Smooth muscle cell (in vitro differentiated cells): ENCODE results near the gene ATL3. TPM values are rescaled to one million over a fixed set of nuclear protein-coding genes. Genes with fewer than 3 reads are reported as not detected.
"Not testable (repeated sequence)": the region's sequence is repeated elsewhere in the genome, so short reads cannot be mapped to it uniquely, and the experiment has no call there.

Experiments used
- DNase-seq: peaks from one replicate; lab custom pipeline; 2025; ENCODE audit not compliant: unreplicated experiment; lab: John Stamatoyannopoulos, UW
- H2AFZ ChIP-seq: fragments of 200-600 bp; sonication (generic); 2 replicates; pipeline ENCODE4 v1.6.0; 2016; ENCODE audit warnings: antibody characterized with exemption, low read depth, mild to moderate bottlenecking
- H3F3A ChIP-seq: fragments of 200-600 bp; sonication (generic); 2 replicates; pipeline ENCODE4 v1.6.0; 2017; ENCODE audit warnings: antibody characterized with exemption, low read depth
- H3K27ac ChIP-seq: fragments of 200-600 bp; sonication (generic); 2 replicates; pipeline ENCODE4 v1.5.1; 2016; ENCODE audit warnings: low read depth, mild to moderate bottlenecking
- H3K27me3 ChIP-seq: fragments of 200-600 bp; sonication (generic); 2 replicates; pipeline ENCODE4 v1.6.1; 2016; ENCODE audit warnings: low read depth, mild to moderate bottlenecking
- H3K36me3 ChIP-seq: fragments of 200-600 bp; sonication (generic); 2 replicates; pipeline ENCODE4 v1.5.1; 2016; ENCODE audit warnings: low read depth
- H3K4me1 ChIP-seq: fragments of 200-600 bp; sonication (generic); 2 replicates; pipeline ENCODE4 v1.5.1; 2016; ENCODE audit warnings: low read depth
- H3K4me2 ChIP-seq: fragments of 200-600 bp; sonication (generic); 2 replicates; pipeline ENCODE4 v1.6.0; 2016; ENCODE audit warnings: mild to moderate bottlenecking
- H3K4me3 ChIP-seq: fragments of 200-600 bp; sonication (generic); 2 replicates; pipeline ENCODE4 v1.5.1; 2016; ENCODE audit warnings: mild to moderate bottlenecking
- H3K79me2 ChIP-seq: fragments of 200-600 bp; sonication (generic); 2 replicates; pipeline ENCODE4 v1.6.0; 2016; ENCODE audit warnings: low read depth, mild to moderate bottlenecking
- H3K9ac ChIP-seq: fragments of 200-600 bp; sonication (generic); 2 replicates; pipeline ENCODE4 v1.6.0; 2016; ENCODE audit warnings: low read depth
- H3K9me3 ChIP-seq: fragments of 200-600 bp; sonication (generic); replicated peaks from 2 replicates; pipeline ENCODE4 v1.5.1; 2016; ENCODE audit warnings: low read depth
- H4K20me1 ChIP-seq: fragments of 200-600 bp; sonication (generic); 2 replicates; pipeline ENCODE4 v1.6.0; 2016; ENCODE audit warnings: low read depth
- CTCF ChIP-seq: fragments of 200-600 bp; sonication (generic); IDR thresholded peaks from 2 replicates; pipeline ENCODE4 v1.5.1; 2017; ENCODE audit warnings: borderline replicate concordance, mild to moderate bottlenecking, antibody characterized with exemption; ENCODE audit not compliant: insufficient read depth, poor library complexity, severe bottlenecking
- WGBS: methylation state at CpG from one replicate; pipeline ENCODE4 v1.1.7; 2016; ENCODE audit warnings: low lambda C conversion rate; 5-methylcytosine and 5-hydroxymethylcytosine counted together
- polyA plus RNA-seq: library from polyadenylated mRNA; unstranded; fragments of >200 nt; fragmentation: Nextera tagmentation; extraction: Ambion mirVana; gene quantifications from 2 replicates; pipeline ENCODE4 v1.2.1, GENCODE V29; 2016
- total RNA-seq: library from RNA; depleted of rRNA; stranded (reverse); fragments of >200 nt; gene quantifications from 2 replicates; pipeline ENCODE4 v1.2.3, GENCODE V29; 2014

The ATL3 gene
- total and polyA plus RNA-seq, 2 experiments from 2014 or later = 13.0 to 32.5 TPM

- no peak for DNase-seq
- peaks cover 4% of the 10 kb centered on the region for H4K20me1 ChIP-seq
- no peaks in the 10 kb centered on the region for H3K4me1 ChIP-seq
- H3F3A ChIP-seq = peaks cover 4% of the 10 kb centered on the region
- TF ChIP-seq CTCF = no peak
- H3K36me3 ChIP-seq = peaks cover 13% of the 10 kb centered on the region
- H3K9me3 ChIP-seq = no peaks in the 10 kb centered on the region
- WGBS = 97% methylated on average over 3 of the region's 3 CpGs
- no peaks in the 10 kb centered on the region for H3K79me2 ChIP-seq
- no peak overlapping the region for H3K27ac ChIP-seq
- H3K9ac ChIP-seq = no peak overlapping the region
- H3K4me2 ChIP-seq = no peak overlapping the region
- no peak overlapping the region for H3K4me3 ChIP-seq
- no peaks in the 10 kb centered on the region for H3K27me3 ChIP-seq
- no peak overlapping the region for H2AFZ ChIP-seq
Measured at GRCh38 chr11:63643205-63643604, 28.0 kb downstream of the ATL3 start.

- no peaks in the 10 kb centered on the region for H3K4me1 ChIP-seq
- no peak overlapping the region for H3K9ac ChIP-seq
- DNase-seq = no peak
- no peaks in the 10 kb centered on the region for H3K79me2 ChIP-seq
- H3K27me3 ChIP-seq = no peaks in the 10 kb centered on the region
- peaks cover 13% of the 10 kb centered on the region for H3K36me3 ChIP-seq
- peaks cover 4% of the 10 kb centered on the region for H3F3A ChIP-seq
- H3K9me3 ChIP-seq = no peaks in the 10 kb centered on the region
- no peak overlapping the region for H2AFZ ChIP-seq
- no peak overlapping the region for H3K4me2 ChIP-seq
- no peak overlapping the region for H3K4me3 ChIP-seq
- H4K20me1 ChIP-seq = peaks cover 4% of the 10 kb centered on the region
- H3K27ac ChIP-seq = no peak overlapping the region
- TF ChIP-seq CTCF = no peak
Measured at GRCh38 chr11:63641727-63642126, 29.4 kb downstream of the ATL3 start.

GRCh38 chr11:63639199-63639832 is 31.9 kb downstream of the ATL3 start:
- no peak overlapping the region for H3K4me3 ChIP-seq
- H3K27ac ChIP-seq = no peak overlapping the region
- H3K36me3 ChIP-seq = peaks cover 13% of the 10 kb centered on the region
- H3F3A ChIP-seq = peaks cover 4% of the 10 kb centered on the region
- no peaks in the 10 kb centered on the region for H3K27me3 ChIP-seq
- H2AFZ ChIP-seq = no peak overlapping the region
- 81% methylated on average over 3 of the region's 3 CpGs for WGBS
- no peak for DNase-seq
- H3K4me1 ChIP-seq = no peaks in the 10 kb centered on the region
- H3K4me2 ChIP-seq = no peak overlapping the region
- H4K20me1 ChIP-seq = peaks cover 4% of the 10 kb centered on the region
- no peak overlapping the region for H3K9ac ChIP-seq
- no peaks in the 10 kb centered on the region for H3K79me2 ChIP-seq
- TF ChIP-seq CTCF = peak; percentile 51
- H3K9me3 ChIP-seq = no peaks in the 10 kb centered on the region

GRCh38 chr11:63638436-63638835 is 32.7 kb downstream of the ATL3 start:
- H3K36me3 ChIP-seq, H3K27ac ChIP-seq, H3F3A ChIP-seq, DNase-seq, H3K4me1 ChIP-seq, H3K4me2 ChIP-seq, H3K4me3 ChIP-seq, H2AFZ ChIP-seq, H3K9me3 ChIP-seq, H4K20me1 ChIP-seq, H3K9ac ChIP-seq, H3K79me2 ChIP-seq, H3K27me3 ChIP-seq: not testable (repeated sequence)
- 97% methylated on average over 8 of the region's 8 CpGs for WGBS
